C1 segment of cervical spinal cord (tissue), 14 donors: Measurements from ENCODE around the gene NRSN2.
"Not testable (repeated sequence)": the region's sequence is repeated elsewhere in the genome, so short reads cannot be mapped to it uniquely, and the experiment has no call there.

ENCODE experiments used
- DNase-seq, 14 donors: peaks; one replicate each; lab custom pipeline; 2025; lab: John Stamatoyannopoulos, UW

The NRSN2 gene

GRCh38 chr20:353166-353565 lies 6.3 kb downstream of the NRSN2 start:
- peak in 1 of 14 donors; percentile 49 for DNase-seq

DNA sequence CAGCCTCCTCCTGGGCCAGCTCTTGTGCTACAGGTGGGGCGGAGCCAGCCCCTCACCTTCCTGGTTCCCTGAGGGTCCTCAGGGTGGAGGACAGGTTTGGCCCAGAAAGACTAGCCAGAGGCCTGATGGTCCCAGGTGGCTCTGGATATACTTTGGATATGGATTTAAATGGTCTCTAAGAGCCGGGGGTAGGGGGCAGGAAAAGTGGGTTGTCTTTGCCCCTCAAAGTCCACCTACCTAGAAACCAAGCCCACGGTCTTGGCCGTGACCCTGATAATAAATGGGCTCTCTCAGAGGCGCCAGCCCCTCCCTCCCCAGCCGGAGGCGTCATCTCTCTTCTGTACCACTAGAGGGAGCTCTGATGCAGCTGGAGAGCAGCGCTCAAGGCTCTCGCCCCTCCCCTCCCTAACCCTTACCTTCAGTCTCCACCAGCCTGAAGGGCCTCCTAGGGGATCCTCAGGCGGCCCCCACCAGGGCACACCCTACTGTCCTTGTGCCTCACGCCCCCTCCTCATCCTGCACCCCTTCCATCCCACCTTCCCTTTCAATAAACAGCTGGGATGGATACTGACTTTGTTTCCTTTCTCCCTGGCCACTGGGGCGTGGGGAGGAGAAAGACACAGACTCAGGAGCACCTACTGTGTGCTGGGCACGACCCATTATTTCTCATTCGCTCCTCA lies 7.5 kb downstream of the NRSN2 start:
- peak in 11 of 14 donors; percentile 6 to 72 (median 46) for DNase-seq

DNA sequence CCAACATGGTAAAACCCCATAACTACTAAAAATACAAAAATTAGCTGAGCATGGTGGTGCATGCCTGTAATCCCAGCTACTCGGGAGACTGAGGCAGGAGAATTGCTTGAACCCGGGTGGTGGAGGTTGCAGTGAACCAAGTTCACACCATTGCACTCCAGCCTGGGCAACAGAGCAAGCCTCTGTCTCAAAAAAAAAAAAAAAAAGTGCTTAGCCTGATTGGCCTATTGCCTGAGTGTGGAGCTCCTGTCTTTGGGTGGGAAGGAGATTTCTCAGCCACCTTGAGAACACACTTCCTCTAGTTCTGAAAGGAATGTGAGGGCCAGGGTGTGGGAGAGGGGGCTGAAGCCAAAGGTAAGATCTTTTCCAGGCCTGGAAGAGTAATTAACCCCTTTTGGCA lies 9.2 kb downstream of the NRSN2 start:
- DNase-seq = not testable (repeated sequence)

GRCh38 chr20:356745-357144 lies 9.8 kb downstream of the NRSN2 start:
- no peak for DNase-seq

GRCh38 chr20:358891-359555 lies 12.1 kb downstream of the NRSN2 start:
- no peak for DNase-seq

GRCh38 chr20:361561-361960 lies 14.7 kb downstream of the NRSN2 start:
- DNase-seq = no peak

DNA sequence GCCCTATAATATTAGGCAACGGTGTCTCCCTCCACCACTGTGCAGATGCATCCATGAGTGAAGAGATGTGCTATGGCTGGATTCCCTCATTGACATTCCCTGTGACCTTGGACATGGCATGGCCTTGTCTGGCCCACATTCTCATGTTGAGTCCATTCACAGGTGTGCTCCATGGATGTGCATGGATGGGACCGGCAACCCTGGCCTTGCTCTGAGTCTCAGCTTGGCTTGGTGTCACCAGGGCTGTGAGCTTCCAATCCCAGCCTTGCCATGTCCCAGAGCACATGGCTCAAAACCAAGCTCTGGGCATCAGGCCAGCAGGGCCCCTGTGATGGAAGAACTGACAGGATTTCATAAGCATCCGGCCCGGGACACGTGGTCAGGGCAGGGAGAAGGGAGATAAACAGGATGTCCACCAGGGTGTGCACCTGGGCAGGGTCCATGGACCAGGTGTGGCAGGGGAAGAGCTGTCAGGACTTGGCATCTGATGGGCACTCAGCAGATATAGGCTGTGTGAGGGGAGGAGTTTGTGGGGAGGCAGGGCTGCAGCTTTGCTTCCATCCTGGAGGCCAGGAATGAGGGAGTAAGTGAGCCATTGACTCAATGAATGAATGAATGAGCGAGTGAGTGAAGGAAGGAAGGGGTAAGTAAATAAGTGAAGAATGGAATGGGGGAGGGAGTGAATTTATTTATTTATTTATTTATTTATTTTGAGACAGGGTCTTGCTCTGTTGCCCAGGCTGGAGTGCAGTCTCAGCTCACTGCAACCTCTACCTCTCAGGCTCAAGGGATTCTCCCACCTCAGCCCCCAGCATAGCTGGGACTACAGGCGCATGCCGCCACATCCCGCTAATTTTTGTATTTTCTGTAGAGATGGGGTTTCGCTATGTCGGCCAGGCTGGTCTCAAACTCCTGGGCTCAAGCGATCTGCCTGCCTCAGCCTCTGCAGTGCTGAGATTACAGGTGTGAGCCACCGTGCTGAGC lies 15.7 kb downstream of the NRSN2 start:
- peak in 11 of 14 donors; percentile 24 to 87 (median 56) for DNase-seq

DNA sequence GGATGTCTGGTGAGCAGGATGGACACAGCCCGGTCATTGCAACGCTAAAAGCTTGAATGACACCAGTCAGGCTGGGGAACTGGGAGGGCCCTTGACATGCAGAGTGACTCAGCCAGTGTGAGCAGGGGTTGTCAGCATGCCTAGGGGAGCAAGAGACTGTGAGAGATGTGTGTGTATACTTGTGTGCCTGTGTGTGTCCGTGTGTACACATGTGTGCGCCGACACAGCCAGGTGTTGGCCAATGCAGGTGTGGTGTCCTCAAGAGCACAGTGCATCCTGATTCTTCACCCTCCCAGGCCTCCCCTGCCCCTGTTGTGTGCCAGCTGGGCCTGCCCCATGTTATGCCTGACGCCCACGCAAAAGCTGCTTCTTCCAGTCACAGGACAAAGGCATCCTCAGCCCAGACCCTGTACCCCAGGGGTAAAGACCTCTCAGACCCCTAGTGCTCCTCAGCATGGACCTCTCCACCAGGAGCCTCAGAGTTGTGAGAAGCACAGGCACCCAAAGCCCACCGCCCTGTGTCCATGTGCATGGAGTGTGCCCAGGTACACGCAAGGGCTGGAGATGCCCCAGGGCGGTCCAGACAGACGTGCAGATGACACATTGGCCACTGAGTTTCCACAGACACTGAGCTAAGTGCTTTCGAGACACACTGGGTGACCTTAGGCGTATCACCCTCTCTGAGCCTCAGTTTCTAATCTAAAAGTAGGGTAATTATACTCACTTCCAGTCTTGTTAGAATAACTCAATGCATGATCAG lies 16.6 kb downstream of the NRSN2 start:
- no peak for DNase-seq

GRCh38 chr20:364905-365794 lies 18.2 kb downstream of the NRSN2 start:
- DNase-seq = no peak

GRCh38 chr20:366041-366718 lies 19.3 kb downstream of the NRSN2 start:
- DNase-seq = no peak

- DNase-seq = no peak
Observed at GRCh38 chr20:366719-367485, 20.0 kb downstream of the NRSN2 start.

GRCh38 chr20:367486-367887 lies 20.6 kb downstream of the NRSN2 start:
- no peak for DNase-seq

DNA sequence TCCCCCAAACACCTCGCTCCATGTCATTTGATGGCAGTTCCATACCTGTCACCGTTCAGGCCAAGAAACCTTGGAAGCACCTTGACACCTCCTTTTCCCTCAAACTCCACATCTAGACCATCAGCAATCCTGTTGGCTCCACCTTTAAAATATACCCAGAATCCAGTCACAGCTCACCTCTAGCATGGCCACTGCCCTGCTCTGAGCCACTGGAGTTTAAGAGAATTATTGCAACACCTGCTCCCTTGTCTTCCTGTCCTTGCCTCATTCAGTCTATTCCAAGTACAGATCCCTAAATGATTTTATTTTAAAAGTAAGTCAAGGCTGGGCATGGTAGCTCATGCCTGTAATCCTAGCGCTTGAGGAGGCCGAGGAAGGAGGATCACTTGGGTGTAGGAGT lies 22.0 kb downstream of the NRSN2 start:
- no peak for DNase-seq

DNA sequence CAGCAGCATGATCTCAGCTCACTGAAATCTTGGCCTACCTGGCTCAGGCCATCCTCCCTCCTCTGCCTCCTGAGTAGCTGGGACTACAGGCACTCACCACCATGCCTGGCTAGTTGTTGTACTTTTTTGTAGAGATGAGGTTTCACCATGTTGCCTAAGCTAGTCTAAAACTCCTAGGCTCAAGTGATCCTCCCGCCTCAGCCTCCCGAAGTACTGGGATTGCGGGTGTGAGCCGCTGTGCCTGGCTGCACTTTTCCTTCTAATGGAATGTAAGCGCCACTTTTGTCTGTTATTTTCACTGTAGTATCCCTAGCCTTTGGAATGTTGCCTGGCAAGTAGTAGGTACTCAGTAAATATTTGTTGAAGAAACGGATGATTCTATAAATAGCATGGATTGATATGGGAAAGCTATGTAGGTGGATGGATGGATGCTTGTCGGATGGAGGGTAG lies 23.3 kb downstream of the NRSN2 start:
- no peak for DNase-seq

- no peak for DNase-seq
Observed at GRCh38 chr20:370977-371754, 24.3 kb downstream of the NRSN2 start.

DNA sequence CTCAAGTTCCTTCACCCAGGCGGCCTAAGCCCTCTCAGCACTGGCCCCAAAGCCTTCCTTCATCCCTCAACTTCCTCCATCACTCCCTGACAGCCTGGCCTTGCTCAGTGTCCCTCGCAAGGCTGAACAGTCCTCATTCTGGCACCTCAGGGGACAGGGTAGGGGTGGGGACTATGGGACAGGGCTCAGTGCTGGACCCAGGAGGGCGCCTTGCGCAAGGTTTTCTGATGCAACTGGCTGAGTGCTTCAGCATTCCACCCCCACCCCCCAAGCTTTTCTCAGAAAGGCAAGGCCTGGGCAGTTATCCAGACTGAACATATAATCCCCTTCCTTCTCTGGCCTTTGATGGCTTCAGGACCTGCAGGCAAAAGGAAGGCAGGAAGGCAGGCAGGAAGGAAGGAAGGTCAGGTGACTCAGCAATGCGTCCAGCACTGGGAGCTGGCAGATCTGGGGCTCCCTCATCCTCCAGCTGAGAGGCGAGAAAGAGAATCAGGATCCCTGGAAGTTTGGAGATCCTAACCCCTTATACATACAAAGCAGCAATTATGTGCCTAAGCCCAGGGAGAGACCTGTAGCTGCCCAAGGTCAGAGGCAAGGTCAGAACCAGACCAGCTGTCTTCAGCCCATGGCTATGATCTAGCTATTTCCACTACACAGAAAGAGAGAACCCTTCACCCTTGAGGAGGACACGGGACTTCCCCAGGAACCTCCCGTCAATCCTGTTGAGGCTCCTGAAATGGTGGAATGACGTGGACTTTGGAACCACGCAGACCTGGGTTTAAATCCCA lies 25.0 kb downstream of the NRSN2 start:
- DNase-seq = no peak

DNA sequence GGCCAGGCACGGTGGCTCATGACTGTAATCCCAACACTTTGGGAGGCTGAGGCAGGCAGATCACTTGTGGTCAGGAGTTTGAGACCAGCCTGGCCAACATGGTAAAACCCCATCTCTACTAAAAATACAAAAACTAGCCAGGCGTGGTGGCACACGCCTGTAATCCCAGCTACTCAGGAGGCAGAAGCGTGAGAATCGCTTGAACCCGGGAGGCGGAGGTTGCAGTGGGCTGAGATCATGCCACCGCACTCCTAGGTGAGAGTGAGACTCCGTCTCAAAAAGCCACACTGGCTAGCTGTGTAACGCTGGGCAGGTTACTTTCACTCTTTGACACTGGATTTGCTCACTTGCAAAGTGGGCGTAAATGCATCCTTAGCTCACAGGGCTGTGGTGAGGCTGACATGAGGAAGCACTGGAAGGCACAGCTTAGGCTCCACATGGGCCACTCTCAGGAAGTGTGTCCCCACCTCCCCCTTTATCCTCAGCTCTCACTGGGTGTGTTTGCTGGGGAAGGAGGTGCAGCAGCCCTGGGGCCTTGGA lies 25.7 kb downstream of the NRSN2 start:
- DNase-seq = not testable (repeated sequence)
